IMR-90 (cell line): Measurements from ENCODE around the gene HEXIM1. TPM values are rescaled to one million over a fixed set of nuclear protein-coding genes. Genes with fewer than 3 reads are reported as not detected.

Experiments
- ATAC-seq: fragments of 200-7000 bp; cut with Tn5 transposase; 2 replicates; pipeline ENCODE4 v1.9.1; 2020; ENCODE audit warnings: low read depth, mild to moderate bottlenecking, moderate library complexity
- BruUV-seq: library from RNA; stranded (reverse); fragments of 400-500 nt; replicated peaks from 2 replicates; lab custom pipeline; 2021; lab: Mats Ljungman, UMichigan
- CTCF ChIA-PET: fragments of 300-600 bp; formaldehyde crosslinking; extraction: SDS; loops from one replicate; lab custom pipeline; 2021; ENCODE audit warnings: antibody characterized with exemption; lab: Yijun Ruan, JAX
- POLR2A ChIA-PET: fragments of 300-600 bp; sonication (Branson Sonifier 250); formaldehyde crosslinking; loops from one replicate; lab custom pipeline; 2022; ENCODE audit warnings: antibody characterized with exemption; ENCODE audit not compliant: unreplicated experiment; lab: Charles Lee
- DNase-seq: peaks from one replicate; pipeline ENCODE4 v3.0.0; 2013
- H2AFZ ChIP-seq: replicated peaks from 2 replicates; pipeline ENCODE3; 2013; ENCODE audit warnings: low read length, mild to moderate bottlenecking; ENCODE audit not compliant: poor library complexity
- H2AK5ac ChIP-seq: 2 replicates; pipeline ENCODE4 v1.6.1; 2013; ENCODE audit warnings: low read depth, low read length, inconsistent platforms
- H2AK9ac ChIP-seq: replicated peaks from 2 replicates; pipeline ENCODE3; 2013; ENCODE audit warnings: mild to moderate bottlenecking, low read depth, low read length, moderate library complexity; ENCODE audit not compliant: poor library complexity
- H2BK120ac ChIP-seq: 2 replicates; pipeline ENCODE4 v1.6.1; 2013; ENCODE audit warnings: low read depth, low read length, inconsistent platforms
- H2BK15ac ChIP-seq: 3 replicates; pipeline ENCODE4 v1.6.1; 2013; ENCODE audit warnings: low read depth, low read length, inconsistent platforms
- H2BK20ac ChIP-seq: 2 replicates; pipeline ENCODE4 v1.6.1; 2013; ENCODE audit warnings: low read depth, mild to moderate bottlenecking, inconsistent platforms, low read length, moderate library complexity
- H2BK5ac ChIP-seq: 2 replicates; pipeline ENCODE4 v1.6.1; 2013; ENCODE audit warnings: mild to moderate bottlenecking, low read depth, low read length, inconsistent platforms; ENCODE audit not compliant: poor library complexity, severe bottlenecking
- H3K14ac ChIP-seq: replicated peaks from 2 replicates; pipeline ENCODE4 v1.6.1; 2013; ENCODE audit warnings: low read depth, low read length, inconsistent platforms
- H3K18ac ChIP-seq: 2 replicates; pipeline ENCODE4 v1.6.1; 2013; ENCODE audit warnings: low read depth, low read length, control low read depth
- H3K23ac ChIP-seq: 2 replicates; pipeline ENCODE4 v1.6.1; 2013; ENCODE audit warnings: low read depth, low read length, inconsistent platforms
- H3K27ac ChIP-seq: 2 replicates; pipeline ENCODE4 v1.5.1; 2013; ENCODE audit warnings: mild to moderate bottlenecking, control low read depth, low read length; ENCODE audit not compliant: insufficient read depth
- H3K27me3 ChIP-seq: 2 replicates; pipeline ENCODE4 v1.6.1; 2013; ENCODE audit warnings: low read length; ENCODE audit not compliant: control insufficient read depth, insufficient read depth
- H3K36me3 ChIP-seq: 2 replicates; pipeline ENCODE4 v1.6.1; 2013; ENCODE audit warnings: low read length, mixed read lengths; ENCODE audit not compliant: control insufficient read depth, insufficient read depth
- H3K4ac ChIP-seq: 2 replicates; pipeline ENCODE4 v1.6.1; 2013; ENCODE audit warnings: low read depth, low read length, inconsistent platforms
- H3K4me1 ChIP-seq: 2 replicates; pipeline ENCODE4 v1.6.1; 2013; ENCODE audit warnings: low read length, mixed read lengths; ENCODE audit not compliant: control insufficient read depth, insufficient read depth
- H3K4me2 ChIP-seq: 2 replicates; pipeline ENCODE4 v1.6.1; 2013; ENCODE audit warnings: low read depth, mild to moderate bottlenecking, control low read depth, low read length, moderate library complexity
- H3K4me3 ChIP-seq: 2 replicates; pipeline ENCODE4 v1.5.1; 2013; ENCODE audit warnings: low read depth, mild to moderate bottlenecking, control low read depth, low read length, moderate library complexity; ENCODE audit not compliant: insufficient read depth
- H3K56ac ChIP-seq: 2 replicates; pipeline ENCODE4 v1.6.1; 2013; ENCODE audit warnings: low read length, inconsistent platforms; ENCODE audit not compliant: insufficient read depth; ENCODE audit errors: extremely low read depth
- H3K79me1 ChIP-seq, 2 experiments: 2 replicates each; pipeline ENCODE4 v1.6.1; 2013; ENCODE audit warnings: low read length in 2 of 2, inconsistent platforms in 1 of 2, low read depth in 1 of 2
- H3K9ac ChIP-seq: 2 replicates; pipeline ENCODE4 v1.6.1; 2013; ENCODE audit warnings: low read depth, low read length, control low read depth
- H3K9me1 ChIP-seq: 2 replicates; pipeline ENCODE4 v1.6.1; 2013; ENCODE audit warnings: low read length, inconsistent platforms; ENCODE audit not compliant: insufficient read depth
- H3K9me3 ChIP-seq: 2 replicates; pipeline ENCODE4 v1.6.1; 2013; ENCODE audit warnings: low read length; ENCODE audit not compliant: control insufficient read depth, insufficient read depth
- H4K20me1 ChIP-seq: 2 replicates; pipeline ENCODE4 v1.6.1; 2013; ENCODE audit warnings: low read length, inconsistent platforms; ENCODE audit not compliant: insufficient read depth
- H4K5ac ChIP-seq: 2 replicates; pipeline ENCODE4 v1.6.1; 2013; ENCODE audit warnings: mild to moderate bottlenecking, low read depth, low read length, control low read depth
- H4K8ac ChIP-seq, 2 experiments: 2 replicates each; pipeline ENCODE4 v1.6.1; 2013; ENCODE audit warnings: low read depth in 2 of 2, low read length in 2 of 2, control low read depth in 1 of 2, inconsistent platforms in 1 of 2
- H4K91ac ChIP-seq: 2 replicates; pipeline ENCODE4 v1.6.1; 2013; ENCODE audit warnings: low read depth, low read length, inconsistent platforms; ENCODE audit not compliant: insufficient read depth
- BHLHE40 ChIP-seq: fragments of 150-350 bp; IDR thresholded peaks from 2 replicates; pipeline ENCODE4 v1.6.1; 2016; ENCODE audit warnings: mild to moderate bottlenecking, low read depth, low read length
- WGBS, 2 experiments: methylation state at CpG; one replicate each; pipeline versions ENCODE4 v1.1.5 to v1.1.7; 2013; ENCODE audit warnings: missing lambda C conversion rate in 2 of 2; ENCODE audit not compliant: insufficient read length in 1 of 2; ENCODE audit errors: extremely low coverage in 2 of 2; 5-methylcytosine and 5-hydroxymethylcytosine counted together
- dilution Hi-C: fragments of 300-500 bp; cut with HindIII; formaldehyde crosslinking; loops from one replicate; pipeline ENCODE4 v1.14.3; 2018; ENCODE audit warnings: low sequenced_read_pairs; ENCODE audit not compliant: unreplicated experiment
- in situ Hi-C: fragments of 300-500 bp; cut with MboI; formaldehyde crosslinking; loops from 3 replicates; pipeline ENCODE4 v1.14.3; 2019; ENCODE audit warnings: low sequenced_read_pairs, inconsistent platforms, mixed read lengths
- intact Hi-C: fragments of 100-400 bp; cut with micrococcal nuclease; formaldehyde crosslinking; loops from 2 replicates; pipeline ENCODE4 v1.10.0; 2022
- polyA plus RNA-seq, 3 experiments: library from polyadenylated mRNA; depleted of rRNA; stranded (reverse); fragments of >200 nt; gene quantifications; 2 replicates each; pipeline ENCODE4 v1.2.3, GENCODE V29; 2012; ENCODE audit warnings: low replicate concordance in 1 of 3
- total RNA-seq: library from RNA; depleted of rRNA; stranded (reverse); fragments of >200 nt; gene quantifications from 2 replicates; pipeline ENCODE4 v1.2.3, GENCODE V29; 2012
- TF ChIP-seq, protein P1 (sequence below): fragments of 150-350 bp; IDR thresholded peaks from 2 replicates; pipeline ENCODE4 v1.6.1; 2017; ENCODE audit warnings: mild to moderate bottlenecking, antibody characterized with exemption, low read length, low read depth

HEXIM1 gene
- total and polyA plus RNA-seq, 2 of the 4 experiments (the other 2 are of a cell fraction): 5.9 to 14.5 TPM

DNA sequence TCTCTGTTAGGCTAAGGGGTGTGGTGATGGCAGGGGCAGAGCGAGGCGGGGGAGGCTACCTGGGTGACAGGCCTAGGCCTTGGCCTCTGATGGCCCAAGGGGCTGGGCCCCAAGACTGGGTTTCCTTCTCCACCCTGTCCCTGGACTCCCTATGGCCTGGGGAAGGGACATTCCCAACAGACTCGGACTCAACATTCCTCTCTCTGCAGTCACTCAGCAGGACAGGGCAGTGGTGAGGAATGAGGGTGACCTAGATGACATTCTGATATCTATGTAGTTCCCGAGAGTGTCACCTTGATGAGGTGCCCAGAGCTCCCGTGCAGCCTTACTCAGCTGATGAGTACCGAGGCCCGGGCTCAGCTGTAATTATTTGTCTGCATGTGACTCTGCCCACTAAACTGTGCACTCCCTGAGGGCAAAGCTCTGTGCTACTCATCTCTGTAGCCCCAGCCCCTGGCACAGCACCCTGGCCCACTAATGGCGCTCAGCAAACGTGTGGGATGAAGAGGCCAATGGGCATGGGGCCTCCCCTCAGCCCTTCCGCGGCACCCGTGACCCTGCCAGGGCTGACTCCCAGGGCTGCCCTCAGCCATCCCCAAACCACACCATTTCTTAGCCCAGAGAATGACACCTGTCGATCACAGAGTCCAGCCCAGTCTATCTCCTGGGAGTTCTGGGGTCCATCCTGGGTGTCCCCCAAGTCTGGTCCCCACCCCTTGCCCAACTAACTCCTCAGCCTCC lies 18.2 kb upstream of the HEXIM1 start:
- 73% methylated on average over 7 of the region's 13 CpGs; no CpG with 5 or more reads in 1 of the 2 experiments for WGBS, 2 experiments
- peak overlapping the region in 1 of 2 experiments; percentile 13; a peak in 1 of 4 replicates for H4K8ac ChIP-seq
- H2BK120ac ChIP-seq: peak overlapping the region; percentile 79
- 0 out of 2 replicates have a peak overlapping the region, but pooled peaks have one; percentile 58 for H3K14ac ChIP-seq
- peak overlapping the region; percentile 75 for H3K4ac ChIP-seq
- H3K79me1 ChIP-seq: peaks cover 40 to 63% of the 10 kb centered on the region in 2 experiments
- H2BK20ac ChIP-seq: no peak overlapping the region
- H3K56ac ChIP-seq: no peak overlapping the region
- peak; percentile 12 for DNase-seq
- TF ChIP-seq, protein P1, sequence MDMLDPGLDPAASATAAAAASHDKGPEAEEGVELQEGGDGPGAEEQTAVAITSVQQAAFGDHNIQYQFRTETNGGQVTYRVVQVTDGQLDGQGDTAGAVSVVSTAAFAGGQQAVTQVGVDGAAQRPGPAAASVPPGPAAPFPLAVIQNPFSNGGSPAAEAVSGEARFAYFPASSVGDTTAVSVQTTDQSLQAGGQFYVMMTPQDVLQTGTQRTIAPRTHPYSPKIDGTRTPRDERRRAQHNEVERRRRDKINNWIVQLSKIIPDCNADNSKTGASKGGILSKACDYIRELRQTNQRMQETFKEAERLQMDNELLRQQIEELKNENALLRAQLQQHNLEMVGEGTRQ: no peak
- peak; percentile 53 for TF ChIP-seq BHLHE40
- no peaks in the 10 kb centered on the region for H3K36me3 ChIP-seq
- H3K9me1 ChIP-seq: peaks cover 26% of the 10 kb centered on the region
- ChIA-PET CTCF (no interaction called here), POLR2A (no interaction called here)
- H2AFZ ChIP-seq: no peak overlapping the region
- H4K20me1 ChIP-seq: peaks cover 9% of the 10 kb centered on the region; the same call in 1 of the 2 replicates
- no peak overlapping the region for H2BK5ac ChIP-seq
- H3K4me3 ChIP-seq: no peak overlapping the region
- peak overlapping the region; percentile 83 for H2AK9ac ChIP-seq
- H3K23ac ChIP-seq: peak overlapping the region; percentile 52
- no peak overlapping the region; the same call in 1 of the 2 replicates for H3K4me2 ChIP-seq
- no peak for ATAC-seq
- H3K18ac ChIP-seq: no peak overlapping the region
- no TSS peak for BruUV-seq
- H3K4me1 ChIP-seq: peaks cover 34% of the 10 kb centered on the region
- no peaks in the 10 kb centered on the region for H3K9me3 ChIP-seq
- in situ Hi-C loops: no loop called here
- intact Hi-C loops: loop anchor here (5.0 kb wide), 2 partner anchors 78 to 722 kb away; partner anchors contain the start of gene DCAKD
- H4K91ac ChIP-seq: peak overlapping the region; percentile 50
- 0 out of 3 replicates have a peak overlapping the region, but pooled peaks have one; percentile 14 for H2BK15ac ChIP-seq
- H3K27ac ChIP-seq: no peak overlapping the region
- H4K5ac ChIP-seq: no peak overlapping the region
- dilution Hi-C loops: no loop called here
- H2AK5ac ChIP-seq: peak overlapping the region; percentile 74; the same call in 1 of the 2 replicates
- H3K27me3 ChIP-seq: no peaks in the 10 kb centered on the region
- no peak overlapping the region for H3K9ac ChIP-seq
